RWPE1 (cell line): ENCODE measurements around the gene CASTOR2.
"Not testable (repeated sequence)": the region's sequence is repeated elsewhere in the genome, so short reads cannot be mapped to it uniquely, and the experiment has no call there.

Source experiments
- CTCF ChIA-PET: fragments of 350-600 bp; sonication (Branson Sonifier 250); formaldehyde crosslinking; extraction: SDS; loops from one replicate; lab custom pipeline; 2021; lab: Yijun Ruan, JAX
- POLR2A ChIA-PET: fragments of 400-600 bp; formaldehyde crosslinking; extraction: SDS; loops from one replicate; lab custom pipeline; 2020; ENCODE audit warnings: antibody characterized with exemption; ENCODE audit not compliant: low non-redundant PET; lab: Yijun Ruan, JAX
- DNase-seq: peaks from one replicate; pipeline ENCODE4 v3.0.0; 2012; ENCODE audit warnings: low spot score
- H3K27ac ChIP-seq: fragments of 450-650 bp; 2 replicates; pipeline ENCODE4 v1.5.1; 2017
- CTCF ChIP-seq: fragments of 450-650 bp; conservative IDR thresholded peaks from 2 replicates; pipeline ENCODE4 v1.5.1; 2017; ENCODE audit warnings: low read depth, mild to moderate bottlenecking

The CASTOR2 gene

GRCh38 chr7:74975959-74976358 lies 11.5 kb downstream of the CASTOR2 start:
- POLR2A ChIA-PET = not testable (repeated sequence)

GRCh38 chr7:74977523-74977922 lies 13.0 kb downstream of the CASTOR2 start:
- POLR2A ChIA-PET = not testable (repeated sequence)

More at GRCh38 chr7:74975959-74976358, 11.5 kb downstream of the CASTOR2 start:
- H3K27ac ChIP-seq, DNase-seq, CTCF ChIA-PET: not testable (repeated sequence)

GRCh38 chr7:74988436-74988835 lies 23.9 kb downstream of the CASTOR2 start:
- H3K27ac ChIP-seq, DNase-seq, POLR2A ChIA-PET, CTCF ChIA-PET: not testable (repeated sequence)

More at GRCh38 chr7:74977523-74977922, 13.0 kb downstream of the CASTOR2 start:
- DNase-seq, CTCF ChIA-PET, H3K27ac ChIP-seq: not testable (repeated sequence)

- TF ChIP-seq CTCF = no peak
Measured at GRCh38 chr7:74993121-74993520, 28.6 kb downstream of the CASTOR2 start.

DNA sequence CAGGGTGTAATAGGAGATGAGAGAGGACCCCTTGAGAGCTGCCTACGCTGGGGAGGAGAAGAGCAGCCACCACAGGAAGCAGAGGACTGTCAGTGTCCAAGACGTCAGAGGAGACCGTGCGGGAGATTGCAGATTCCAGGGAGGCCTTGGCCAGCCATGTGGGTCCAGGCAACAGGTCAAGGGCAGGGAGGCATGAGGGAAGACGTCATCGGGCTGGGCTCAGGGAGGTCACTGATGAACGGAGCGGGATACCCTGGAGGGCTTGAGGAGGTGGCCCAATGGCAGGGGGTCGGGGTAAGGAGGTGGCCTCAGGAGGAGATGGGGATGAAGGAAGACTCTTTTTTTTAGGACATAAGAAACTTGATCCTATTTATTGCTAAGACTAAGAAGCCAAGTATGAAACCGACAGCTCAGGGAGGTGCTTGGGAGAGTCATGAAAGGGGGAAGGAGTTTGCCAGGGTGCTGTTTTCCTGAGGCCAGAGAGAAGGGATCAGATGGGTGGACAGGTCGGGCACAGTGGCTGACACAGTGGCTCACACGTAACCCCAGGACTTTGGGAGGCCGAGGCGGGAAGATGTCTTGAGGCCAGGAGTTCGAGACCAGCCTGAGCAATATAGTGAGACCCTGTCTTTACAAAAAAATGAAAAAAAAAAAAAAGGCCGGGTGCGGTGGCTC lies 30.5 kb downstream of the CASTOR2 start:
- CTCF ChIA-PET, POLR2A ChIA-PET, DNase-seq: not testable (repeated sequence)
- H3K27ac ChIP-seq = 0 out of 2 replicates have a peak overlapping the region, but pooled peaks have one; percentile 73

More at GRCh38 chr7:74993121-74993520, 28.6 kb downstream of the CASTOR2 start:
- H3K27ac ChIP-seq = peak overlapping the region; percentile 73
- no peak for DNase-seq
- POLR2A ChIA-PET = no interaction called here
- CTCF ChIA-PET = interaction anchor here (0.6 kb wide), 1 partner anchor 927 kb away, joined by 5 read pairs; no protein-coding TSS in a partner anchor

- POLR2A ChIA-PET, CTCF ChIA-PET, DNase-seq, H3K27ac ChIP-seq: not testable (repeated sequence)
Measured at GRCh38 chr7:74996361-74996760, 31.9 kb downstream of the CASTOR2 start.

DNA sequence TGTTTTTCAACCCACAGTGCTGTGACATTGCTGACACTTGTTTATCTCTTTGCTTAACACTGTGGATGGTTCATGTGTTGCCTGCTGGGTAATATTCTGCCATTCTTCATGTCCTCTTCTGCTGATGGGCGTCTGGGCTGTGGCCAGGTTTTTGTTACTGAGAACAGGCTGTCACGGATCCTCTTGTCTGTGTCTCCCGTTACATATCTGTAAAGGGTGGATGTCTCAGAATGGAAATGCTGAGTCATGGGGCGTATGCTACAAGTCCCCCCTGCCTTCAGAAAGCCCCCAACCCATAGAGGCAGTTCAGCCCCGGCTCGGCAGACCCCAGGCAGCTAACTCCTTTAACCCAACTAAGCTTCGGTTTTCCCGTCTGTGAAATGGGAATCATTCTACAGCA lies 33.3 kb downstream of the CASTOR2 start:
- DNase-seq, POLR2A ChIA-PET, CTCF ChIA-PET, H3K27ac ChIP-seq: not testable (repeated sequence)

GRCh38 chr7:75001356-75001755 lies 36.9 kb downstream of the CASTOR2 start:
- CTCF ChIA-PET, POLR2A ChIA-PET: not testable (repeated sequence)
- peak overlapping the region; percentile 33; the same call in 1 of the 2 replicates for H3K27ac ChIP-seq
- peak; percentile 41 for DNase-seq

- DNase-seq = no peak
- CTCF ChIA-PET = no interaction called here
- POLR2A ChIA-PET = no interaction called here
- no peak for TF ChIP-seq CTCF
- no peak overlapping the region for H3K27ac ChIP-seq
Measured at GRCh38 chr7:75010036-75010435, 45.5 kb downstream of the CASTOR2 start.

DNA sequence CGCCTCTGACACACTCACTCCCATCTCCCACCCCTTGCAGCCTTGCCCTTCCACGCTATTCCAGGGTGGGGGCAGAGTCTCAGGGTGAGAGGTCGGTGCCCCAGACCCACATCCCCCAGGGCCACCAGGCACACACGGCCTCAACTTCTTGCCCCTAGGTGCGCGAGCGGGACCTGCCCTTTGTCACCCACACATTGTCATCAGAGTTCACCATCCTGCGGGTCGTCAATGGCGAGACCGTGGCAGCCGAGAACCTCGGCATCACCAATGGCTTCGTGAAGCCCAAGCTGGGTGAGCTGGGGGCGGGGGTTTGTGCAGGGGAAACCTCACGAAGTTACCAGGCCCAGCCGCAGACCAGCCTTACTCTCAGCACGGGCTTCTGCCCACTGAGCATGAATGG lies 53.3 kb downstream of the CASTOR2 start:
- CTCF ChIA-PET = no interaction called here
- no peak overlapping the region for H3K27ac ChIP-seq
- DNase-seq = no peak
- POLR2A ChIA-PET = no interaction called here
- no peak for TF ChIP-seq CTCF
